ENCODE measurements around the gene CEP192. TPM values are rescaled to one million over a fixed set of nuclear protein-coding genes. Genes with fewer than 3 reads are reported as not detected.

CEP192 gene
- total and polyA plus RNA-seq, 10 of the 15 experiments (the other 5 are each of a cell fraction or from before 2014, with no cell fraction given), result 15.4 to 58.2 (median 29.6) TPM

DNA sequence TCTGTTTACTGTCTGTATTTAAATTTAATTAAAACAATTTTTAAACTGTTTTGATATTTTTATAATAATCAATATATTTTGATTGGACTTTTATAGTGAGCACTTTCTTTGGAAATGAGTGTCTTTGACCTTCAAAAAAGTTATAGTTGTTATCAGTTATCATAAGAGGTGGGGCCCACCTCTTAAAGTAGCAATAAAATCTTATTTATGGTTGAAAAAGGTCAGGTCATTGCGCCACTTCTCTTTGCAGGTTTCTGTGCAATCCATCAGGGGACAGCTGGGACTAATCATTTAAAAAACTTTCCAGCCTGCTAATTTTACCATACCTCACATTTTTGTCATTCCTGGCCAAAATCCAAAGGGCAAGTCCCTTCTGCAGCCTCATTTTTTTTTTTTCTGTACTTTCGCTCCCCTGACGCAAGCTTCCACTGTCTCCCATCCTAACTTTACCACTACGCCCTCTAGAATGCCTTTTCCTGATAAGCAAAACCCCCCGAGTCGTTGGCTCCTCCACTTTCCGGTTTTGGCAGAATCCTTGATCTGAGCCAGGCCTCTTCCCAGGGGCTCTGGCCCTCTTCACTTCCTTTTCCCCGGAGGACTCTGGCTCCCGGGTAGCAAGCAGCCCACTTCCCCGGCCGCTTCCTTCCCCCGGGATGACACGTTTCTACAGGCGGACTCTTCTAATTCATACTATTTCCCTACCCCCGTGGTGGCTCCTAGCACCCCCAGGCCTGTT lies 44.4 kb upstream of the CEP192 start:
- H3K27ac ChIP-seq (ENCODE audit: control insufficient read depth, insufficient read depth), result peak overlapping the region; percentile 79
- peak overlapping the region; percentile 77 for H3K9ac ChIP-seq (ENCODE audit: control insufficient read depth, insufficient read depth, low read length)
- no peaks in the 10 kb centered on the region for H3K27me3 ChIP-seq (replicated peaks in 1 of 2; ENCODE audit: control insufficient read depth in 2 of 2, insufficient read depth in 2 of 2, low read length in 1 of 2)
- peak overlapping the region; percentile 76 for H2AFZ ChIP-seq (ENCODE audit: control insufficient read depth, low read depth, low read length)
- no peak; the same call in none of the 3 replicates for ATAC-seq
- H3K4me1 ChIP-seq (ENCODE audit: control insufficient read depth, insufficient read depth, low read length), result peaks cover 4% of the 10 kb centered on the region; the same call in 1 of the 2 replicates
- DNase-seq (ENCODE audit: low read depth, low spot score), result no peak
- peak overlapping the region; percentile 78 for H3K4me2 ChIP-seq (ENCODE audit: control insufficient read depth, insufficient read depth)
- intact Hi-C loops (cut with micrococcal nuclease; ENCODE audit: unreplicated experiment) (loop anchor here (5.0 to 10.0 kb wide), 4 partner anchors 59 to 569 kb away; partner anchors contain the start of gene AFG3L2), in situ Hi-C loops (cut with MboI) (loop anchor here (5.0 kb wide), 1 partner anchor 569 kb away; the partner anchor contains the start of gene AFG3L2)
- CTCF ChIA-PET, result no interaction called here
- POLR2A ChIA-PET, result interaction anchor here (1.9 kb wide), 1 partner anchor 45 kb away, joined by 4 read pairs; the partner anchor contains the start of gene CEP192
- peaks cover 26% of the 10 kb centered on the region for H3K79me2 ChIP-seq (ENCODE audit: control insufficient read depth, insufficient read depth, low read length)
- H3K4me3 ChIP-seq, result peak overlapping the region; percentile 92
- WGBS (ENCODE audit: insufficient coverage, insufficient replicate concordance, low lambda C conversion rate, missing lambda C conversion rate), result 4% methylated on average over 15 of the region's 15 CpGs
- H3K36me3 ChIP-seq (ENCODE audit: control insufficient read depth in 2 of 2, insufficient read depth in 2 of 2, low read length in 1 of 2), result no peaks in the 10 kb centered on the region
- SMC1A ChIA-PET (ENCODE audit: uncharacterized antibody, unreplicated experiment), result no interaction called here
- no peaks in the 10 kb centered on the region for H4K20me1 ChIP-seq (ENCODE audit: control insufficient read depth, insufficient read depth)
- no TSS peak for BruUV-seq (replicated peaks)
- RAD21 ChIA-PET (ENCODE audit: unreplicated experiment), result interaction anchor here (0.6 kb wide), 1 partner anchor 1636 kb away, joined by 3 read pairs; no protein-coding TSS in a partner anchor
- no peak for FAIRE-seq
- H3K9me3 ChIP-seq (replicated peaks; ENCODE audit: control insufficient read depth, insufficient read depth, low read length), result no peaks in the 10 kb centered on the region; the same call in 2 of the 3 replicates
- TF ChIP-seq NR2F1 (conservative IDR thresholded peaks at IDR 0.05) (no peak), PAX8 (IDR thresholded peaks at IDR 0.05) (no peak), IRF5 (IDR thresholded peaks at IDR 0.05; ENCODE audit: borderline replicate concordance) (no peak), IKZF2 (IDR thresholded peaks at IDR 0.05) (peak; percentile 40 to 41; a peak in 1 of 4 replicates), NFYB (IDR thresholded peaks at IDR 0.05; ENCODE audit: insufficient read depth, low read depth, low read length) (no peak), POLR2AphosphoS5 (IDR thresholded peaks at IDR 0.05; ENCODE audit: low read length) (no peak), HCFC1 (IDR thresholded peaks at IDR 0.05; ENCODE audit: low read length) (no peak), IKZF1 (conservative IDR thresholded peaks at IDR 0.05) (peak; percentile 42; the same call in 1 of the 2 replicates)
- TF ChIP-seq, protein P1, sequence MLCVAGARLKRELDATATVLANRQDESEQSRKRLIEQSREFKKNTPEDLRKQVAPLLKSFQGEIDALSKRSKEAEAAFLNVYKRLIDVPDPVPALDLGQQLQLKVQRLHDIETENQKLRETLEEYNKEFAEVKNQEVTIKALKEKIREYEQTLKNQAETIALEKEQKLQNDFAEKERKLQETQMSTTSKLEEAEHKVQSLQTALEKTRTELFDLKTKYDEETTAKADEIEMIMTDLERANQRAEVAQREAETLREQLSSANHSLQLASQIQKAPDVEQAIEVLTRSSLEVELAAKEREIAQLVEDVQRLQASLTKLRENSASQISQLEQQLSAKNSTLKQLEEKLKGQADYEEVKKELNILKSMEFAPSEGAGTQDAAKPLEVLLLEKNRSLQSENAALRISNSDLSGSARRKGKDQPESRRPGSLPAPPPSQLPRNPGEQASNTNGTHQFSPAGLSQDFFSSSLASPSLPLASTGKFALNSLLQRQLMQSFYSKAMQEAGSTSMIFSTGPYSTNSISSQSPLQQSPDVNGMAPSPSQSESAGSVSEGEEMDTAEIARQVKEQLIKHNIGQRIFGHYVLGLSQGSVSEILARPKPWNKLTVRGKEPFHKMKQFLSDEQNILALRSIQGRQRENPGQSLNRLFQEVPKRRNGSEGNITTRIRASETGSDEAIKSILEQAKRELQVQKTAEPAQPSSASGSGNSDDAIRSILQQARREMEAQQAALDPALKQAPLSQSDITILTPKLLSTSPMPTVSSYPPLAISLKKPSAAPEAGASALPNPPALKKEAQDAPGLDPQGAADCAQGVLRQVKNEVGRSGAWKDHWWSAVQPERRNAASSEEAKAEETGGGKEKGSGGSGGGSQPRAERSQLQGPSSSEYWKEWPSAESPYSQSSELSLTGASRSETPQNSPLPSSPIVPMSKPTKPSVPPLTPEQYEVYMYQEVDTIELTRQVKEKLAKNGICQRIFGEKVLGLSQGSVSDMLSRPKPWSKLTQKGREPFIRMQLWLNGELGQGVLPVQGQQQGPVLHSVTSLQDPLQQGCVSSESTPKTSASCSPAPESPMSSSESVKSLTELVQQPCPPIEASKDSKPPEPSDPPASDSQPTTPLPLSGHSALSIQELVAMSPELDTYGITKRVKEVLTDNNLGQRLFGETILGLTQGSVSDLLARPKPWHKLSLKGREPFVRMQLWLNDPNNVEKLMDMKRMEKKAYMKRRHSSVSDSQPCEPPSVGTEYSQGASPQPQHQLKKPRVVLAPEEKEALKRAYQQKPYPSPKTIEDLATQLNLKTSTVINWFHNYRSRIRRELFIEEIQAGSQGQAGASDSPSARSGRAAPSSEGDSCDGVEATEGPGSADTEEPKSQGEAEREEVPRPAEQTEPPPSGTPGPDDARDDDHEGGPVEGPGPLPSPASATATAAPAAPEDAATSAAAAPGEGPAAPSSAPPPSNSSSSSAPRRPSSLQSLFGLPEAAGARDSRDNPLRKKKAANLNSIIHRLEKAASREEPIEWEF (IDR thresholded peaks at IDR 0.05; ENCODE audit: insufficient replicate concordance, low read depth, low read length), result no peak
- TF ChIP-seq, protein P2, sequence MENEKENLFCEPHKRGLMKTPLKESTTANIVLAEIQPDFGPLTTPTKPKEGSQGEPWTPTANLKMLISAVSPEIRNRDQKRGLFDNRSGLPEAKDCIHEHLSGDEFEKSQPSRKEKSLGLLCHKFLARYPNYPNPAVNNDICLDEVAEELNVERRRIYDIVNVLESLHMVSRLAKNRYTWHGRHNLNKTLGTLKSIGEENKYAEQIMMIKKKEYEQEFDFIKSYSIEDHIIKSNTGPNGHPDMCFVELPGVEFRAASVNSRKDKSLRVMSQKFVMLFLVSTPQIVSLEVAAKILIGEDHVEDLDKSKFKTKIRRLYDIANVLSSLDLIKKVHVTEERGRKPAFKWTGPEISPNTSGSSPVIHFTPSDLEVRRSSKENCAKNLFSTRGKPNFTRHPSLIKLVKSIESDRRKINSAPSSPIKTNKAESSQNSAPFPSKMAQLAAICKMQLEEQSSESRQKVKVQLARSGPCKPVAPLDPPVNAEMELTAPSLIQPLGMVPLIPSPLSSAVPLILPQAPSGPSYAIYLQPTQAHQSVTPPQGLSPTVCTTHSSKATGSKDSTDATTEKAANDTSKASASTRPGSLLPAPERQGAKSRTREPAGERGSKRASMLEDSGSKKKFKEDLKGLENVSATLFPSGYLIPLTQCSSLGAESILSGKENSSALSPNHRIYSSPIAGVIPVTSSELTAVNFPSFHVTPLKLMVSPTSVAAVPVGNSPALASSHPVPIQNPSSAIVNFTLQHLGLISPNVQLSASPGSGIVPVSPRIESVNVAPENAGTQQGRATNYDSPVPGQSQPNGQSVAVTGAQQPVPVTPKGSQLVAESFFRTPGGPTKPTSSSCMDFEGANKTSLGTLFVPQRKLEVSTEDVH (IDR thresholded peaks at IDR 0.05; ENCODE audit: low read depth, partially characterized antibody), result no peak
- TF ChIP-seq, protein P3, sequence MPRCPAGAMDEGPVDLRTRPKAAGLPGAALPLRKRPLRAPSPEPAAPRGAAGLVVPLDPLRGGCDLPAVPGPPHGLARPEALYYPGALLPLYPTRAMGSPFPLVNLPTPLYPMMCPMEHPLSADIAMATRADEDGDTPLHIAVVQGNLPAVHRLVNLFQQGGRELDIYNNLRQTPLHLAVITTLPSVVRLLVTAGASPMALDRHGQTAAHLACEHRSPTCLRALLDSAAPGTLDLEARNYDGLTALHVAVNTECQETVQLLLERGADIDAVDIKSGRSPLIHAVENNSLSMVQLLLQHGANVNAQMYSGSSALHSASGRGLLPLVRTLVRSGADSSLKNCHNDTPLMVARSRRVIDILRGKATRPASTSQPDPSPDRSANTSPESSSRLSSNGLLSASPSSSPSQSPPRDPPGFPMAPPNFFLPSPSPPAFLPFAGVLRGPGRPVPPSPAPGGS (IDR thresholded peaks at IDR 0.05; ENCODE audit: borderline replicate concordance, insufficient read depth, low read depth, low read length, poor library complexity, severe bottlenecking), result no peak
